AG04449 (cell line): ENCODE data around the gene FUOM.

Source experiments
- CTCF ChIA-PET: fragments of 350-600 bp; formaldehyde crosslinking; extraction: SDS; loops from one replicate; lab custom pipeline; 2021; ENCODE audit warnings: antibody characterized with exemption; lab: Yijun Ruan, JAX
- POLR2A ChIA-PET: fragments of 400-600, 350-600 bp; formaldehyde crosslinking; extraction: SDS; loops from one replicate; lab custom pipeline; 2020; ENCODE audit warnings: antibody characterized with exemption, inconsistent platforms; lab: Yijun Ruan, JAX
- DNase-seq: peaks from one replicate; pipeline ENCODE4 v3.0.0-alpha.2; 2010; ENCODE audit warnings: low read depth, low spot score
- H3K4me3 ChIP-seq: 2 replicates; pipeline ENCODE4 v1.5.1; 2011; ENCODE audit warnings: low read depth, mild to moderate bottlenecking, control low read depth, low read length
- CTCF ChIP-seq: IDR thresholded peaks from one replicate; pipeline ENCODE4 v1.5.1; 2011; ENCODE audit warnings: mild to moderate bottlenecking, moderate library complexity, low read length, control low read depth, inconsistent platforms; ENCODE audit not compliant: insufficient read depth; ENCODE audit errors: missing control alignments

Gene FUOM

GRCh38 chr10:133383551-133383950 lies 25.7 kb upstream of the FUOM start:
- no peak for TF ChIP-seq CTCF
- no peak for DNase-seq
- CTCF ChIA-PET, result no interaction called here

GRCh38 chr10:133381036-133381435 lies 23.2 kb upstream of the FUOM start:
- POLR2A ChIA-PET, result no interaction called here
- CTCF ChIA-PET, result interaction anchor here (1.0 kb wide), 1 partner anchor 51 kb away, joined by 3 read pairs; no protein-coding TSS in a partner anchor
- no peak for DNase-seq
- TF ChIP-seq CTCF, result no peak
- no peak overlapping the region for H3K4me3 ChIP-seq

More at GRCh38 chr10:133383551-133383950, 25.7 kb upstream of the FUOM start:
- no peak overlapping the region for H3K4me3 ChIP-seq
- POLR2A ChIA-PET, result no interaction called here

GRCh38 chr10:133379801-133380666 lies 22.2 kb upstream of the FUOM start:
- CTCF ChIA-PET, result interaction anchor here (0.9 kb wide), 1 partner anchor 11 kb away, joined by 3 read pairs; no protein-coding TSS in a partner anchor
- peak overlapping the region; percentile 57 for H3K4me3 ChIP-seq
- no peak for DNase-seq
- POLR2A ChIA-PET, result no interaction called here
- TF ChIP-seq CTCF, result no peak

GRCh38 chr10:133379152-133379800 lies 21.5 kb upstream of the FUOM start, which contains the start of gene PAOX:
Gene PAOX (plus strand): TSS chr10:133379262. CDS start chr10:133379317, 55 bp downstream.
- no peak for DNase-seq
- ChIA-PET CTCF (interaction anchor here (0.9 to 2.0 kb wide), 3 partner anchors 11 to 50 kb away, joined by 3 to 10 read pairs (median 3); no protein-coding TSS in a partner anchor), POLR2A (interaction anchor here (0.8 kb wide), 1 partner anchor 15 kb away, joined by 3 read pairs; the partner anchor contains the start of gene MTG1)
- no peak for TF ChIP-seq CTCF
- peak within 1 kb of the TSS; percentile 75 for H3K4me3 ChIP-seq

- no peak for TF ChIP-seq CTCF
- ChIA-PET POLR2A (interaction anchor here (0.8 to 1.4 kb wide), 2 partner anchors 10 to 16 kb away, joined by 3 to 4 read pairs; partner anchors contain the start of gene MTG1), CTCF (interaction anchor here (1.5 to 2.0 kb wide), 2 partner anchors 23 to 49 kb away, joined by 3 to 10 read pairs; no protein-coding TSS in a partner anchor)
- DNase-seq, result no peak
- peak overlapping the region; percentile 75 for H3K4me3 ChIP-seq
Measured at GRCh38 chr10:133378251-133379096, 20.7 kb upstream of the FUOM start.
